Neural cell (in vitro differentiated cells): Measurements from ENCODE around the gene ITGAD. TPM values are rescaled to one million over a fixed set of nuclear protein-coding genes. Genes with fewer than 3 reads are reported as not detected.

ENCODE experiments used
- H2AFZ ChIP-seq: fragments of 200-600, 300-800 bp; sonication (generic), shearing (Covaris generic); 2 replicates; pipeline ENCODE4 v1.6.0; 2014; ENCODE audit warnings: low read depth, mild to moderate bottlenecking, antibody characterized with exemption, low read length, moderate library complexity
- H3F3A ChIP-seq: fragments of 200-600 bp; shearing (Covaris generic); 2 replicates; pipeline ENCODE4 v1.6.1; 2016; ENCODE audit warnings: mild to moderate bottlenecking, moderate library complexity, mixed read lengths, antibody characterized with exemption, low read length; ENCODE audit not compliant: insufficient read depth, poor library complexity, severe bottlenecking
- H3K27ac ChIP-seq: fragments of 200-600, 300-800 bp; sonication (generic), shearing (Covaris generic); 2 replicates; pipeline ENCODE4 v1.5.1; 2014; ENCODE audit warnings: mild to moderate bottlenecking, low read length, moderate library complexity
- H3K27me3 ChIP-seq: fragments of 300-800, 200-600 bp; sonication (generic), shearing (Covaris generic); 2 replicates; pipeline ENCODE4 v1.6.0; 2014; ENCODE audit warnings: mild to moderate bottlenecking, low read depth, low read length, moderate library complexity; ENCODE audit not compliant: insufficient read depth
- H3K36me3 ChIP-seq: fragments of 300-800, 200-600 bp; sonication (generic), shearing (Covaris generic); 2 replicates; pipeline ENCODE4 v1.5.1; 2014; ENCODE audit warnings: mild to moderate bottlenecking, antibody characterized with exemption, low read length, moderate library complexity; ENCODE audit not compliant: insufficient read depth
- H3K4me2 ChIP-seq: fragments of 300-800, 200-600 bp; sonication (generic), shearing (Covaris generic); 2 replicates; pipeline ENCODE4 v1.6.0; 2014; ENCODE audit warnings: mild to moderate bottlenecking, low read length
- H3K4me3 ChIP-seq: fragments of 300-800, 200-600 bp; sonication (generic), shearing (Covaris generic); 2 replicates; pipeline ENCODE4 v1.5.1; 2014; ENCODE audit warnings: mild to moderate bottlenecking, low read length, moderate library complexity
- H3K79me2 ChIP-seq: fragments of 200-600 bp; shearing (Covaris generic); replicated peaks from 2 replicates; pipeline ENCODE4 v1.6.0; 2014; ENCODE audit warnings: mild to moderate bottlenecking, low read length, moderate library complexity; ENCODE audit not compliant: insufficient read depth
- H3K9ac ChIP-seq: fragments of 300-800, 200-600 bp; sonication (generic), shearing (Covaris generic); 2 replicates; pipeline ENCODE4 v1.6.1; 2016; ENCODE audit warnings: mild to moderate bottlenecking, low read length, mixed read lengths
- H3K9me2 ChIP-seq: fragments of 200-600 bp; shearing (Covaris generic); 2 replicates; pipeline ENCODE4 v1.6.1; 2016; ENCODE audit warnings: mild to moderate bottlenecking, low read length, mixed read lengths; ENCODE audit not compliant: insufficient read depth
- H3K9me3 ChIP-seq: fragments of 200-600, 300-800 bp; sonication (generic), shearing (Covaris generic); 2 replicates; pipeline ENCODE4 v1.6.1; 2016; ENCODE audit warnings: mild to moderate bottlenecking, mixed run types, low read length, moderate library complexity, mixed read lengths
- H4K20me1 ChIP-seq: fragments of 200-600 bp; shearing (Covaris generic); 2 replicates; pipeline ENCODE4 v1.6.1; 2016; ENCODE audit warnings: mild to moderate bottlenecking, mixed run types; ENCODE audit not compliant: insufficient read depth
- CTCF ChIP-seq: fragments of 450-650 bp; IDR thresholded peaks from 2 replicates; pipeline ENCODE4 v1.5.1; 2014; ENCODE audit warnings: antibody characterized with exemption, mild to moderate bottlenecking, moderate library complexity; ENCODE audit not compliant: poor library complexity, severe bottlenecking
- EP300 ChIP-seq: fragments of 450-650 bp; conservative IDR thresholded peaks from 2 replicates; pipeline ENCODE4 v1.6.1; 2014; ENCODE audit warnings: antibody characterized with exemption, mild to moderate bottlenecking, moderate library complexity; ENCODE audit not compliant: poor library complexity, severe bottlenecking
- EZH2 ChIP-seq: fragments of 200-600, 300-800 bp; shearing (Covaris generic), sonication (generic); IDR thresholded peaks from 2 replicates; pipeline ENCODE4 v1.6.1; 2014; ENCODE audit warnings: antibody characterized with exemption, low read length, borderline replicate concordance, mild to moderate bottlenecking; ENCODE audit not compliant: insufficient read depth, poor library complexity, severe bottlenecking
- MXI1 ChIP-seq: fragments of 450-650 bp; conservative IDR thresholded peaks from 2 replicates; pipeline ENCODE4 v1.6.1; 2014; ENCODE audit warnings: antibody characterized with exemption, mild to moderate bottlenecking; ENCODE audit not compliant: poor library complexity, severe bottlenecking
- POLR2AphosphoS5 ChIP-seq: IDR thresholded peaks from 2 replicates; pipeline ENCODE4 v1.6.1; 2012
- RAD21 ChIP-seq: fragments of 450-650 bp; conservative IDR thresholded peaks from 2 replicates; pipeline ENCODE4 v1.6.1; 2014; ENCODE audit warnings: antibody characterized with exemption, mild to moderate bottlenecking, moderate library complexity
- REST ChIP-seq: IDR thresholded peaks from 2 replicates; pipeline ENCODE4 v1.6.1; 2012; ENCODE audit warnings: borderline replicate concordance
- SMC3 ChIP-seq: fragments of 450-650 bp; conservative IDR thresholded peaks from 2 replicates; pipeline ENCODE4 v1.6.1; 2014; ENCODE audit warnings: antibody characterized with exemption, mild to moderate bottlenecking, moderate library complexity; ENCODE audit not compliant: poor library complexity
- TAF1 ChIP-seq: IDR thresholded peaks from 2 replicates; pipeline ENCODE4 v1.6.1; 2012; ENCODE audit warnings: low read depth
- polyA plus RNA-seq: library from polyadenylated mRNA; depleted of rRNA; stranded (reverse); fragments of >200 nt; gene quantifications from 2 replicates; pipeline ENCODE4 v1.2.3, GENCODE V29; 2014

ITGAD gene
- polyA plus RNA-seq, 1 donor from 2014 or later = not detected

- H3K9me3 ChIP-seq = no peaks in the 10 kb centered on the region
- H3K27ac ChIP-seq = no peak overlapping the region
- no peak overlapping the region for H3K4me3 ChIP-seq
- no peak for TF ChIP-seq EP300
- no peak for TF ChIP-seq POLR2AphosphoS5
- no peak for TF ChIP-seq SMC3
- H2AFZ ChIP-seq = no peak overlapping the region
- H3K9ac ChIP-seq = no peak overlapping the region
- no peaks in the 10 kb centered on the region for H3K27me3 ChIP-seq
- no peaks in the 10 kb centered on the region for H3K79me2 ChIP-seq
- H3K9me2 ChIP-seq = no peaks in the 10 kb centered on the region
- H4K20me1 ChIP-seq = no peaks in the 10 kb centered on the region
- no peak overlapping the region for H3K4me2 ChIP-seq
- no peaks in the 10 kb centered on the region for H3F3A ChIP-seq
- H3K36me3 ChIP-seq = no peaks in the 10 kb centered on the region
Observed at GRCh38 chr16:31350275-31351005, 42.7 kb upstream of the ITGAD start.

- no peak overlapping the region for H3K27ac ChIP-seq
- H2AFZ ChIP-seq = no peak overlapping the region
- TF ChIP-seq CTCF (no peak), SMC3 (no peak), EP300 (no peak), MXI1 (no peak)
- no peaks in the 10 kb centered on the region for H4K20me1 ChIP-seq
- H3K9ac ChIP-seq = no peak overlapping the region
- no peaks in the 10 kb centered on the region for H3K27me3 ChIP-seq
- H3K4me3 ChIP-seq = no peak overlapping the region
- H3K79me2 ChIP-seq = no peaks in the 10 kb centered on the region
- no peaks in the 10 kb centered on the region for H3K9me2 ChIP-seq
- H3K4me2 ChIP-seq = no peak overlapping the region
- H3K36me3 ChIP-seq = no peaks in the 10 kb centered on the region
- H3F3A ChIP-seq = no peaks in the 10 kb centered on the region
- no peaks in the 10 kb centered on the region for H3K9me3 ChIP-seq
Observed at GRCh38 chr16:31351246-31351941, 41.7 kb upstream of the ITGAD start.

- H3K9ac ChIP-seq = no peak overlapping the region
- H4K20me1 ChIP-seq = no peaks in the 10 kb centered on the region
- H3K9me3 ChIP-seq = no peaks in the 10 kb centered on the region
- H3K9me2 ChIP-seq = no peaks in the 10 kb centered on the region
- no peak overlapping the region for H3K4me3 ChIP-seq
- no peaks in the 10 kb centered on the region for H3K36me3 ChIP-seq
- H3K4me2 ChIP-seq = no peak overlapping the region
- H3F3A ChIP-seq = no peaks in the 10 kb centered on the region
- TF ChIP-seq TAF1 = no peak
- no peak for TF ChIP-seq POLR2AphosphoS5
- TF ChIP-seq EP300 = no peak
- TF ChIP-seq CTCF = no peak
- TF ChIP-seq EZH2 = no peak
- no peak for TF ChIP-seq RAD21
- no peak for TF ChIP-seq MXI1
- TF ChIP-seq SMC3 = no peak
- no peak for TF ChIP-seq REST
- H3K27me3 ChIP-seq = no peaks in the 10 kb centered on the region
- no peaks in the 10 kb centered on the region for H3K79me2 ChIP-seq
- no peak overlapping the region for H2AFZ ChIP-seq
- no peak overlapping the region for H3K27ac ChIP-seq
Observed at GRCh38 chr16:31351942-31352325, 41.2 kb upstream of the ITGAD start.
